K562 (cell line): ENCODE results near the gene P2RY8. TPM values are rescaled to one million over a fixed set of nuclear protein-coding genes. Genes with fewer than 3 reads are reported as not detected.

Source experiments
- ATAC-seq: fragments of 200-7000 bp; cut with Tn5 transposase; 3 replicates; pipeline ENCODE4 v1.9.1; 2020; ENCODE audit warnings: moderate library complexity
- BruUV-seq: library from RNA; stranded (reverse); fragments of 400-500 nt; replicated peaks from 2 replicates; lab custom pipeline; 2021; lab: Mats Ljungman, UMichigan
- CTCF ChIA-PET: fragments of 300-600 bp; formaldehyde crosslinking; extraction: SDS; loops from one replicate; lab custom pipeline; 2021; ENCODE audit warnings: low intra/inter-chr PET ratio; lab: Yijun Ruan, JAX
- POLR2A ChIA-PET: fragments of 300-600, 350-650 bp; sonication (Branson Sonifier 250); formaldehyde crosslinking; extraction: SDS; loops from one replicate; lab custom pipeline; 2021; ENCODE audit warnings: antibody characterized with exemption, inconsistent platforms; lab: Yijun Ruan, JAX
- DNase-seq, 4 experiments: peaks; one replicate each; pipeline versions ENCODE4 v3.0.0 to v3.0.0-alpha.2; 2011 to 2018; ENCODE audit warnings: low spot score in 3 of 4, mixed read lengths in 3 of 4; ENCODE audit errors: extremely low read depth in 1 of 4
- FAIRE-seq: peaks from 2 replicates; lab custom pipeline; 2011; peaks lifted over from hg19 to GRCh38; lab: Jason Lieb, UNC
- H2AFZ ChIP-seq: 2 replicates; pipeline ENCODE4 v1.6.0; 2011; ENCODE audit warnings: low read depth, low read length, control low read depth, inconsistent platforms
- H3K27ac ChIP-seq: fragments of 200-600 bp; 3 replicates; pipeline ENCODE4 v1.8.0; 2011; ENCODE audit warnings: low read depth, mild to moderate bottlenecking, control low read depth, inconsistent platforms, low read length, moderate library complexity, mixed read lengths; ENCODE audit errors: extremely low read depth
- H3K27me3 ChIP-seq, 2 experiments: fragments of 300-600 bp in 1 of 2; 2 replicates in 1 of 2; 3 replicates in 1 of 2; pipeline versions ENCODE4 v1.6.0 to v1.8.0; 2011; ENCODE audit warnings: inconsistent platforms in 2 of 2, low read length in 2 of 2, mild to moderate bottlenecking in 1 of 2, mixed read lengths in 1 of 2, moderate library complexity in 1 of 2; ENCODE audit not compliant: control insufficient read depth in 2 of 2, insufficient read depth in 2 of 2
- H3K36me3 ChIP-seq: fragments of 300-600 bp; 3 replicates; pipeline ENCODE4 v1.8.0; 2011; ENCODE audit warnings: mild to moderate bottlenecking, low read length, inconsistent platforms; ENCODE audit not compliant: control insufficient read depth, insufficient read depth
- H3K4me1 ChIP-seq, 2 experiments: fragments of 200-600 bp in 1 of 2; replicated peaks in 1 of 2; 2 replicates in 1 of 2; 3 replicates in 1 of 2; pipeline versions ENCODE4 v1.5.1 to v1.8.0; 2011; ENCODE audit warnings: inconsistent platforms in 2 of 2, low read length in 2 of 2, mild to moderate bottlenecking in 1 of 2, mixed read lengths in 1 of 2, moderate library complexity in 1 of 2; ENCODE audit not compliant: control insufficient read depth in 2 of 2, insufficient read depth in 2 of 2
- H3K4me2 ChIP-seq: 2 replicates; pipeline ENCODE4 v1.6.1; 2011; ENCODE audit warnings: low read length, control low read depth, inconsistent platforms, mixed read lengths; ENCODE audit not compliant: insufficient read depth
- H3K4me3 ChIP-seq: fragments of 200-600 bp; sonication (generic), shearing (Covaris generic); 2 replicates; pipeline ENCODE4 v1.5.1; 2016; ENCODE audit warnings: control low read depth, inconsistent platforms
- H3K79me2 ChIP-seq: fragments of 200-600 bp; 3 replicates; pipeline ENCODE4 v1.8.0; 2011; ENCODE audit warnings: low read length, inconsistent platforms; ENCODE audit not compliant: control insufficient read depth, insufficient read depth
- H3K9ac ChIP-seq, 2 experiments: 2 replicates each; pipeline versions ENCODE4 v1.6.0 to v1.6.1; 2011; ENCODE audit warnings: low read depth in 2 of 2, low read length in 2 of 2, control low read depth in 1 of 2, inconsistent platforms in 1 of 2, mild to moderate bottlenecking in 1 of 2, mixed read lengths in 1 of 2; ENCODE audit not compliant: insufficient read depth in 1 of 2
- H3K9me1 ChIP-seq: one replicate; pipeline ENCODE4 v1.6.0; 2011; ENCODE audit warnings: inconsistent platforms, mild to moderate bottlenecking, low read length, moderate library complexity; ENCODE audit not compliant: control insufficient read depth, insufficient read depth
- H3K9me3 ChIP-seq: replicated peaks from 2 replicates; pipeline ENCODE4 v1.5.1; 2011; ENCODE audit warnings: low read depth, low read length, inconsistent platforms; ENCODE audit not compliant: control insufficient read depth, insufficient read depth
- H4K20me1 ChIP-seq: replicated peaks from 2 replicates; pipeline ENCODE4 v1.6.1; 2011; ENCODE audit warnings: low read length, inconsistent platforms, mixed read lengths; ENCODE audit not compliant: control insufficient read depth, insufficient read depth
- CREBBP ChIP-seq: IDR thresholded peaks from one replicate; pipeline ENCODE4 v1.6.1; 2012; ENCODE audit warnings: low read depth, mild to moderate bottlenecking, control low read depth, inconsistent platforms, low read length
- CXXC5 ChIP-seq: fragments of 250-450 bp; sonication (Bioruptor Pico); IDR thresholded peaks from 2 replicates; pipeline ENCODE4 v1.8.0; 2022; ENCODE audit warnings: inconsistent platforms, mild to moderate bottlenecking, moderate library complexity
- HOMEZ ChIP-seq: fragments of 250-450 bp; sonication (Bioruptor Pico); IDR thresholded peaks from 2 replicates; pipeline ENCODE4 v1.4.0; 2020; ENCODE audit warnings: mild to moderate bottlenecking, moderate library complexity
- MITF ChIP-seq: IDR thresholded peaks from 2 replicates; pipeline ENCODE4 v1.6.1; 2014; ENCODE audit warnings: antibody characterized with exemption
- PHF8 ChIP-seq: fragments of 200-600 bp; sonication (generic); IDR thresholded peaks from 2 replicates; pipeline ENCODE4 v1.6.1; 2012; ENCODE audit warnings: mixed run types, mild to moderate bottlenecking, inconsistent platforms, low read length, moderate library complexity, borderline replicate concordance
- RBBP5 ChIP-seq: fragments of 200-600 bp; sonication (generic); IDR thresholded peaks from 2 replicates; pipeline ENCODE4 v1.6.1; 2012; ENCODE audit warnings: borderline replicate concordance, mild to moderate bottlenecking, low read length, control low read depth, inconsistent platforms; ENCODE audit not compliant: insufficient read depth, poor library complexity, severe bottlenecking
- TFAP4 ChIP-seq: sonication (generic); formaldehyde crosslinking; IDR thresholded peaks from 2 replicates; pipeline ENCODE4 v1.8.0; 2022; ENCODE audit warnings: missing genetic modification reagents, mild to moderate bottlenecking, moderate library complexity, borderline replicate concordance
- ZNF197 ChIP-seq: fragments of 200-800 bp; sonication (Bioruptor generic); IDR thresholded peaks from 2 replicates; pipeline ENCODE4 v1.6.1; 2016; ENCODE audit warnings: low read depth, missing genetic modification characterization, missing compliant biosample characterization
- ZNF512 ChIP-seq: IDR thresholded peaks from 2 replicates; pipeline ENCODE4 v1.6.1; 2016; ENCODE audit warnings: missing genetic modification characterization, missing compliant biosample characterization
- WGBS: fragments of 100-300 bp; shearing (Covaris generic); methylation state at CpG from one replicate; pipeline ENCODE4 v1.1.6; 2016; ENCODE audit warnings: low coverage, mixed read lengths; ENCODE audit not compliant: insufficient coverage; ENCODE audit errors: missing lambda C conversion rate; 5-methylcytosine and 5-hydroxymethylcytosine counted together
- in situ Hi-C: fragments of 300-500 bp; cut with MboI; formaldehyde crosslinking; loops from 4 replicates; pipeline ENCODE4 v1.15.0; 2018; ENCODE audit warnings: inconsistent platforms, mixed read lengths
- intact Hi-C: fragments of 100-400 bp; cut with micrococcal nuclease; formaldehyde crosslinking; loops from 2 replicates; pipeline ENCODE4 v1.14.2; 2022
- polyA plus RNA-seq, 8 experiments: library from polyadenylated mRNA; depleted of rRNA in 4 of 8; stranded (reverse) in 5 of 8; unstranded in 3 of 8; fragments of >200 nt; fragmentation: Nextera tagmentation in 2 of 8; fragmentation: Illumina TruSeq in 1 of 8; extraction: Ambion mirVana in 2 of 8; extraction: Trizol in 1 of 8; gene quantifications; 2 replicates each; pipeline versions ENCODE4 v1.2.1 to v1.2.3, GENCODE V29; 2011 to 2014; ENCODE audit warnings: inconsistent platforms in 1 of 8, missing spikeins in 1 of 8
- total RNA-seq, 7 experiments: library from RNA; depleted of rRNA in 6 of 7; stranded (reverse); fragments of >200 nt in 6 of 7; fragmentation: Illumina TruSeq in 2 of 7; extraction: Trizol in 2 of 7; gene quantifications; 2 replicates each; pipeline versions ENCODE4 v1.2.1 to v1.2.3, GENCODE V29; 2011 to 2021; ENCODE audit warnings: low replicate concordance in 1 of 7

P2RY8 gene
- total and polyA plus RNA-seq, 9 of the 15 experiments (the other 6 are each of a cell fraction or from before 2014, with no cell fraction given), result 0.04 to 0.69 (median 0.08) TPM; not detected in 3

GRCh38 chrX:1534301-1535168, 2.5 kb downstream of the P2RY8 start:
- no peaks in the 10 kb centered on the region for H3K9me1 ChIP-seq
- no peaks in the 10 kb centered on the region for H3K9me3 ChIP-seq
- no peak overlapping the region for H3K27ac ChIP-seq
- in situ Hi-C loops, result loop anchor here (5.0 kb wide), 1 partner anchor 52 kb away; no protein-coding TSS in a partner anchor
- ChIA-PET CTCF (no interaction called here), POLR2A (no interaction called here)
- no peak overlapping the region for H3K4me3 ChIP-seq
- H3K9ac ChIP-seq, result no peak overlapping the region
- H3K4me2 ChIP-seq, result no peak overlapping the region
- no peak for FAIRE-seq
- H2AFZ ChIP-seq, result no peak overlapping the region
- intact Hi-C loops, result loop anchor here (5.0 kb wide), 1 partner anchor 82 kb away; the partner anchor contains the start of gene ASMTL
- peak in 2 of 4 experiments; percentile 34 to 43 for DNase-seq
- H3K36me3 ChIP-seq, result no peaks in the 10 kb centered on the region
- WGBS, result 44% methylated on average over 14 of the region's 22 CpGs
- H3K4me1 ChIP-seq, result peaks cover 0 to 5% of the 10 kb centered on the region in 2 experiments; a peak in 2 of 5 replicates
- H4K20me1 ChIP-seq, result no peaks in the 10 kb centered on the region
- ATAC-seq, result peak; percentile 45
- H3K27me3 ChIP-seq, result no peaks in the 10 kb centered on the region
- H3K79me2 ChIP-seq, result no peaks in the 10 kb centered on the region
- no peak for TF ChIP-seq HOMEZ (CRISPR knock-in tag)
- no peak for TF ChIP-seq MITF
- no peak for TF ChIP-seq ZNF197 (CRISPR knock-in tag)
- TF ChIP-seq CXXC5, result no peak
- TF ChIP-seq CREBBP, result no peak
- no peak for TF ChIP-seq TFAP4
- TF ChIP-seq PHF8, result no peak
- TF ChIP-seq RBBP5, result no peak
- TF ChIP-seq ZNF512 (tag), result no peak
- BruUV-seq, result no TSS peak
